NCI-H345 (cell line): ENCODE measurements around the gene COQ8B.
A peak's percentile ranks its signal among the peaks of the same experiment; 100 is the strongest.
"Not testable (repeated sequence)": the region's sequence is repeated elsewhere in the genome, so short reads cannot be mapped to it uniquely, and the experiment has no call there.

Source experiments
- DNase-seq: peaks from one replicate; lab custom pipeline; 2025; lab: John Stamatoyannopoulos, UW

COQ8B gene

GRCh38 chr19:40666803-40667438 is 49.8 kb downstream of the COQ8B start:
- DNase-seq, result no peak

- DNase-seq, result no peak
Observed at GRCh38 chr19:40663695-40664692, 52.7 kb downstream of the COQ8B start.

GRCh38 chr19:40662925-40663694 is 53.6 kb downstream of the COQ8B start:
- DNase-seq, result peak; percentile 95

- no peak for DNase-seq
Observed at GRCh38 chr19:40661616-40662015, 55.1 kb downstream of the COQ8B start.

- no peak for DNase-seq
Observed at GRCh38 chr19:40659566-40659965, 57.1 kb downstream of the COQ8B start.

- DNase-seq, result no peak
Observed at GRCh38 chr19:40659116-40659515, 57.6 kb downstream of the COQ8B start.

GRCh38 chr19:40658031-40658430 is 58.7 kb downstream of the COQ8B start:
- DNase-seq, result no peak

- not testable (repeated sequence) for DNase-seq
Observed at GRCh38 chr19:40655684-40656083, 61.0 kb downstream of the COQ8B start.

GRCh38 chr19:40652303-40652702 is 64.4 kb downstream of the COQ8B start:
- DNase-seq, result not testable (repeated sequence)

GRCh38 chr19:40650749-40651305 is 65.9 kb downstream of the COQ8B start:
- DNase-seq, result no peak

GRCh38 chr19:40649903-40650675 is 66.6 kb downstream of the COQ8B start:
- not testable (repeated sequence) for DNase-seq

GRCh38 chr19:40646743-40647254 is 69.9 kb downstream of the COQ8B start:
- DNase-seq, result peak; percentile 24

GRCh38 chr19:40642757-40643305 is 73.9 kb downstream of the COQ8B start:
- no peak for DNase-seq

- DNase-seq, result no peak
Observed at GRCh38 chr19:40642051-40642706, 74.5 kb downstream of the COQ8B start.
